Measurements from ENCODE around the gene SERINC2.

- TF ChIP-seq ZNF8 (CRISPR knock-in tag; IDR thresholded peaks at IDR 0.05) (no peak), RARB (CRISPR knock-in tag; IDR thresholded peaks at IDR 0.05) (no peak), ZNF70 (CRISPR knock-in tag; IDR thresholded peaks at IDR 0.05) (no peak), TSHZ2 (CRISPR knock-in tag; IDR thresholded peaks at IDR 0.05) (no peak), ESRRG (CRISPR knock-in tag; IDR thresholded peaks at IDR 0.05) (no peak), CSRNP3 (CRISPR knock-in tag; IDR thresholded peaks at IDR 0.05) (no peak), ZC3H10 (CRISPR knock-in tag; IDR thresholded peaks at IDR 0.05) (no peak), ARNTL (CRISPR knock-in tag; IDR thresholded peaks at IDR 0.05; ENCODE audit: borderline replicate concordance, low read depth) (no peak), POU6F1 (CRISPR knock-in tag; IDR thresholded peaks at IDR 0.05; ENCODE audit: borderline replicate concordance, low read depth) (no peak), PATZ1 (CRISPR knock-in tag; IDR thresholded peaks at IDR 0.05; ENCODE audit: borderline replicate concordance) (no peak)
Observed at GRCh38 chr1:31414980-31415370, 2.0 kb downstream of the SERINC2 start.
